OCI-M2 (cell line): ENCODE measurements around the gene STXBP6.

Experiments used
- DNase-seq: peaks from one replicate; lab custom pipeline; 2025; ENCODE audit not compliant: unreplicated experiment; lab: John Stamatoyannopoulos, UW

STXBP6 gene

GRCh38 chr14:25049568-25050268 lies at the start of gene STXBP6:
Gene STXBP6, minus strand, starts transcription at chr14:25050147. Its CDS starts 75,329 bp downstream, at chr14:24974818.
- no peak for DNase-seq

- DNase-seq: no peak
Measured at GRCh38 chr14:25097120-25097519, 47.2 kb upstream of the STXBP6 start.

- no peak for DNase-seq
Measured at GRCh38 chr14:25095736-25096437, 45.9 kb upstream of the STXBP6 start.

GRCh38 chr14:25094171-25094907 lies 44.4 kb upstream of the STXBP6 start:
- DNase-seq: no peak

GRCh38 chr14:25092258-25092740 lies 42.4 kb upstream of the STXBP6 start:
- no peak for DNase-seq

GRCh38 chr14:25090716-25091454 lies 40.9 kb upstream of the STXBP6 start:
- no peak for DNase-seq

- DNase-seq: no peak
Measured at GRCh38 chr14:25090256-25090655, 40.3 kb upstream of the STXBP6 start.

GRCh38 chr14:25089496-25089895 lies 39.5 kb upstream of the STXBP6 start:
- DNase-seq: no peak

- no peak for DNase-seq
Measured at GRCh38 chr14:25086821-25087396, 37.0 kb upstream of the STXBP6 start.

GRCh38 chr14:25086081-25086480 lies 36.1 kb upstream of the STXBP6 start:
- DNase-seq: no peak

- no peak for DNase-seq
Measured at GRCh38 chr14:25080682-25081081, 30.7 kb upstream of the STXBP6 start.

GRCh38 chr14:25079311-25079710 lies 29.4 kb upstream of the STXBP6 start:
- DNase-seq: no peak

GRCh38 chr14:25074099-25074685 lies 24.2 kb upstream of the STXBP6 start:
- no peak for DNase-seq

- no peak for DNase-seq
Measured at GRCh38 chr14:25069879-25070278, 19.9 kb upstream of the STXBP6 start.

- DNase-seq: no peak
Measured at GRCh38 chr14:25067600-25067999, 17.7 kb upstream of the STXBP6 start.

- no peak for DNase-seq
Measured at GRCh38 chr14:25062022-25062321, 12.0 kb upstream of the STXBP6 start.

GRCh38 chr14:25056688-25057078 lies 6.7 kb upstream of the STXBP6 start:
- no peak for DNase-seq

GRCh38 chr14:25055992-25056687 lies 6.2 kb upstream of the STXBP6 start:
- DNase-seq: no peak

- no peak for DNase-seq
Measured at GRCh38 chr14:25055005-25055404, 5.1 kb upstream of the STXBP6 start.

GRCh38 chr14:25053585-25053984 lies 3.6 kb upstream of the STXBP6 start:
- no peak for DNase-seq
